HG03280 (cell line): ENCODE measurements around the gene ESR1.
"Not testable (repeated sequence)": the region's sequence is repeated elsewhere in the genome, so short reads cannot be mapped to it uniquely, and the experiment has no call there.

Experiments
- ATAC-seq: cut with Tn5 transposase; IDR thresholded peaks from one replicate; pipeline ENCODE4 v1.9.1; 2021; ENCODE audit warnings: mild to moderate bottlenecking, moderate library complexity; ENCODE audit not compliant: unreplicated experiment

The ESR1 gene

DNA sequence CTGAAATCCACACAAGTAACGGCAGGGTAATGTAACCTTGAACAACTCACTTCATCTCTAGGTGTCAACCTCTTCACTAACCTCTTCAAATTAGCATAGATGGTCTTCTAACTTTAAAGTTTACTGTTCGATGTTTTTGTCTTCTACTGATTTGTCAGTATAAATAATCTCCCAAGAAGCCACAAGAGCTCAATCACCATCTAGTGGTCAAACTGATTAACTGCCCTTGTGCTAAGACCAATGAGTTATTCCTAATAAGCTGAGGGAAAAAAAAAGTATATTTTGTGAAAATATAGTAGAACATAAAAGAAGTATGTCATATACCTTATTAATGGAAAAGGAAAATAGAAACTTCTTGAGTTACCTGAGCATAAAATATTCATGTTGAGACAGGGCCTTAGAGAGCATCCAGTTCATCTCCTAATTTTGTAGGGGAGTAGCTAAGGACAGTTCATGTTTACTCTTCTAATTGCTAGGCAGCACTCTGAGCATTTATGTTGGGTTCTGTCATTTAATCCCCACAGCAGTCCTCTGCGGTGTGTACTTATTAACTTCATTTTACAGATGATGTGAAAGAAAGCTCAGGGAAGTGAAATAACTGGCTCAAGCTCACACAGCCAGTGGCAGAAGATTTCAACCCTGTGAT, 317.1 kb downstream of the ESR1 start:
- ATAC-seq: no peak

GRCh38 chr6:152127432-152128165, 320.1 kb downstream of the ESR1 start:
- ATAC-seq: no peak

DNA sequence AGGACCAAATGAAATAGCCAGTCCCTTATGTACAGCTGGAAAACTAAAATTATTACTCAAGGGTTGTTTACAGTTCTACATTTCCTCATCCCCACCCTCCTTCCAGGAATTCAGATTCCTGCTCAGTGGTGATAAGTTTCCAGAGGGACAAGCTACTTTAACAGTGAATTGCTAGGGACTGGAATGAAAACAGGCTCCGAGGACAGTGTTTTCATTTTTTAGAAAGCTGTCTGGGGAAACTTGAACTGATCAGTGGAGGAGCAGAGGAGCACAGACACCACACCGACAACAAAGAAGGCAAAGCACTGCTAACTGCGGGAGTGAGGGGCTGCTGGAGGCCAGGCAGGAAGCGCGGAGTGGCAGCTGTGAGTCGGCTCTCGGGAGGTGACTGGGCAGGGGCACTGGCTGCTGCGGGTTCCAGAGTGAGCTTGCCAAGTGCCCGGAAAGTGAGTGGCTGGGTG, 322.2 kb downstream of the ESR1 start:
- no peak for ATAC-seq

DNA sequence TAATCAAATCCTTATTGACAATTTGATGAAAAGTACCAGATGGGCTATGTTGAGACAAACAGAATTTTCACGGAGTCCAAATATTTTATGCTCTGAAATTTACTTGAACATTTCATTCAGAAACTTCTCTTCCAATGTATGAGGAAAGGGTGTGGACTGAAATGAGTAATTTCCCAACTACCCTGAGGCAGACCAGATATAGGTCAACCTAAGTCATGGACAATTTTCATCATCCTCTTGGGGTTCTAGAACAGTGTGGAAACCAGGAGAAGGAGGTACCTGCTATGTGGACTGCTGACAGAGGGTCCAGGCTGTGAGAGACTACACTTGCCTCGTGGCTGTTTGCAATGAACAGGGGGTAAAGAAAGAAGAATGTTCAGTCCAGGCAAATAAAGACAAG, 323.0 kb downstream of the ESR1 start:
- no peak for ATAC-seq

- no peak for ATAC-seq
Observed at GRCh38 chr6:152135755-152136448, 328.4 kb downstream of the ESR1 start.

DNA sequence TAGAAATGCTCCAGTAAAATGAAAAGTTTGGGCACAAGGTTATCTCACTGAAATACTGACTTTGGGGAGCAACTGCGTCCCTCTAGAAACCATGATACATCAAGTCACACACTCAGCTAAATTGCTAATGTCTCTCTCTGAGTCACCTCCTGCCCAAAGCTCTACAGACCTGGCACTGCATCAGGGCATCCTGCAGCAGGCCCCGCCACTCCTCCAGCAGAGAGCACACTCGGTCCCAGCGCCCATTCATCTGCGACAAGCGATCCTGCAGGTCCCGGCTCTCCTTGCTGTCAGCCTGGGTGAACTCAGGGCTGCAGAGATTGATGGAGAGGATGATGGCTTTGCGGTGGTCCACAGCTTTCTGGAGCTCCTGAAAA, 329.0 kb downstream of the ESR1 start:
- no peak for ATAC-seq

DNA sequence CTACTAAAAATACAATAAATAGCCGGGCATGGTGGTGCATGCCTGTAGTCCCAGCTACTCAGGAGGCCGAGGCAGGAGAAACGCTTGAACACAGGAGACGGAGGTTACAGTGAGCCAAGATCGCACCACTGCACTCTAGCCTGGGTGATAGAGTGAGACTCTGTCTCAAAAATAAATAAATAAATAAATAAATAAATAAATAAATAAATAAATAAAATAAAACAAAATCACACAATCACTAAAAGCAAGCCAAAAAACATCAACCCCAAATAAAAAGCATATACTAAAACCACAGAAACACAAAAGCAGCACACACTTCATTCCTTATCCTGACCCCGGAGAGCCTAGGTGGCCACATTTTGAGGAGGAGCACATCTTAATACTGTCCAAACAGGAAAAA, 330.9 kb downstream of the ESR1 start:
- not testable (repeated sequence) for ATAC-seq

DNA sequence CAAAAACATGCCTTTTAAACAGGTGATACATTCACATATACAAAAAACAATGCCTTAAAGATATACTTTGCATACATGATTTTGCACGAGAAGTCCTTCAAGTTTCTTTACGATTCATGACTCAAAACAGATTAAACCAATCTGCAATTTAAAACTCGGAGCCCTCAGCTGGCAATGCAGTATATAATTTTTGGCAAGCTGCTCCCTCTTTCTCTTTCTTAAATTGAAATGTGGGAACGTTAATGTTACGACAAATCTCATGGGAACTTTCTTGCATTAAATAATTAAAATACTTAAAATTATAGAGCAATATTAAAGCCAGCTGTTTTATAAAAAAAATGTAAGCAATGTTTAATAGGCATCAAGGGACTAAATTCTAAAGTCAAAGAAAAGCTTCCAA, 334.6 kb downstream of the ESR1 start:
- ATAC-seq: no peak

GRCh38 chr6:152143359-152143758, 335.9 kb downstream of the ESR1 start:
- no peak for ATAC-seq

DNA sequence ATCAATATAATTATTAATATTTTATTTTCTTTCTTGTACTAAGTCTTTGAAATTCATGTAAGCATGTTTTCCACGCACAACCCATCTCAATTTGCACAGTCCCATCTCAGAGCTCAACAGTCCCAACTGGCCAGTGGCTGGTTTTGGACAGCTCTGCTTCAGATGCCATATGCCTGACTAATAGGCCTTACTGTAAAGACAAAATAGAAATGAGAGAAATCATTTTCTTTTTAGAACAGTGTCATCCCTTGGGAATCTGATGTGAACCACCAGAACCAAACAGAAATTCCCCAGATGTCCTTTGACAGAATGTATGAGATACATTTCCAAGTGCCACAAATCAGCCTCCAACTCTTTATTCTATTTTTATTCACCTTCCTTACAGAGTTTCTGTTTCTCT, 338.9 kb downstream of the ESR1 start:
- no peak for ATAC-seq

GRCh38 chr6:152147269-152147668, 339.8 kb downstream of the ESR1 start:
- no peak for ATAC-seq

GRCh38 chr6:152148412-152148811, 340.9 kb downstream of the ESR1 start:
- ATAC-seq: no peak

DNA sequence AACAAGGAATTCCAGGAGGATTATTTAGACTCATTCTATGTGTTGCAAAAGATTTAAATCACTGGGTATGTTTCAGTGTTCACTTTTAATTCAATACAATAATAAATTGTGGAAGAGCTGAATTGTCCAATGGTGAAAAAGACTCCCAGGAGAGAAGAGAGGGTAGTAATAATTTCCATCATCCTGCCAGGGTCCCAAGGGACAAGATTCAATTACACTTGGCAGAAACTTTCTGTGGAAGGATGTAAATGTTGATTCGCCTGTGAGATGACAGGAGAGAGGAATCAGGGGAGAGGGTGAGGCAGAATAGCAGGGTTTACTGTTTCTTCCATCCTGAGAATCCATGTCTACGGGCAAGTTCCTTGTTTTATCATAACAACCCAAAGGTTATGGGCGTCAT, 342.7 kb downstream of the ESR1 start:
- no peak for ATAC-seq

GRCh38 chr6:152151920-152152319, 344.4 kb downstream of the ESR1 start:
- no peak for ATAC-seq

DNA sequence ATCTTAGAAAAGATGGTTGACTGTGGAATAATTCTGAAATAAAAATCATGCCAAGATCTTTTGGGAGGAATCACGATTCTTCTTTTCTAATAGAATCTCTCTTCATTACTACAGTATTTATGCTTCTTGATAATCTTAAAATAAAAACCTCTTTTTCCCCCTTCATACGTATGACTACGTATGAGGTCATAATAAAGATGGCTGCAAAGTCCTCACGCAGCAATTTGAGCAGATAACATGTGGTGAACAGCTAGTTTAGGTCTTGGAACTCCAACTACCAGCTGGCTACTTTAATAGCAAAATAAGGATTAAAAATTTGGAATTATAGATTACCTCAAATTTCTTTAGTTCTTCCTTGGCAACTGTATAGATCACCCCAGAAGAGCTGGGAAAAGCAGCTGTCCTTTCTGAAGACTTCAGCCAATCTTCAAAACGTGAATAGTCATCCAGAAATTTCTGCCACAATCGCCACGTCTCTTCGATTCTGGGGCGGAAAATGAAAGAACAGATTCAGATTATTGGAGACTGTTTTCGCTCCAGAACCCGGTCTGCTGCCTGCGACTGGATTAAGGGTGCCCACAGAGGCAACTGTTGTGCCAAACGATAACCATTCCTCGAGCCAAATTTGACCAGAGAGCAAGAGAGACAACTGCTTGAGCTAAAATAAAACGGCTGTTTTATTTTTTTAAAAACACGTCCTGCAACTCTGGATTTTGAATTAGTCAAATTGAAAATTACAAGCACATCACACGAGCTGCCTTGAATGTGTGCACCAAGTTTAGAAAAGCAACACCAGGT, 347.3 kb downstream of the ESR1 start:
- no peak for ATAC-seq

GRCh38 chr6:152155792-152156191, 348.3 kb downstream of the ESR1 start:
- no peak for ATAC-seq

- ATAC-seq: peak; percentile 78
Observed at GRCh38 chr6:152160346-152160745, 352.9 kb downstream of the ESR1 start.

GRCh38 chr6:152161501-152161900, 354.0 kb downstream of the ESR1 start:
- ATAC-seq: peak; percentile 47

DNA sequence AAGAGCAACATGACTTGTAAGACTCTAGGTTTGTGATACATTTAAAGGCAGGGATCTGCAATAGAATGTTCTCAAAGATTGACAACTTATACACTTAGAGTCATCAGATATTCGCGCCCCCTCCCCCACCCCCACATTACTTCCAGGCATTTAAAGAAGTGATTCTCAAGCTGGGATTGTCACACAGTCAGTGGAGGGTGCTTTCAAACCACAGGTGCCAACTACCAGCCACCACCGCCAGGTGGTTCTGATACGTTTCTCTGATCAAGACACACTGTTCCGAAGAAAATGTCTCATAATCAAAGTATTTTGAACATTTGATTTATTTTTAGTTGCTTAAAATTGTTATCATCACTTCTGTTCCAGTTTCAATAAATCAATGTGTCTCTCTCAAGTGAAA, 357.5 kb downstream of the ESR1 start:
- no peak for ATAC-seq

DNA sequence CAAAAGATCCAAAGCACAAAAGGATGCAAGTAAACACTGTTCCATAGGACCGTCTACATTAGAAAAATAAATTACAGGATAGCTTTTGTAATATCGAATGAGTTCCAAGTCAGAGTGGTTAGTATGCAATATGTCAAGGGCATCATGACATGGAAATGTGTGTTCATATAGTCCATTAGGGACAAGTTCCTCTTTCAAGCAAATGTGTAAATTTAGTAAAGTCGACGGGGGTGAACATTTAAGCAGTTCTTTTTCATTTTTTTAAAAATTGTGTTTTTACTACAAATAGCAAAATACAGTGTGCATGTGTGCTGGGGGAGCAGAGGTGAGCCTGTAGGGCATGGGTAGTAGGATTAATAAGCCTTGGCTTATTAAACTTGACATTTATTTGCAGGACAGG, 359.0 kb downstream of the ESR1 start:
- ATAC-seq: no peak

GRCh38 chr6:152166897-152167296, 359.4 kb downstream of the ESR1 start:
- ATAC-seq: no peak
